GM12878 (cell line): ENCODE measurements around the gene CAMTA1.

Experiments
- CEBPB ChIP-seq, 2 experiments: fragments of 150-350 bp in 1 of 2; IDR thresholded peaks; 2 replicates each; pipeline ENCODE4 v1.6.1; 2012 to 2014; ENCODE audit warnings: low read depth in 2 of 2, low read length in 2 of 2, borderline replicate concordance in 1 of 2, inconsistent platforms in 1 of 2
- CREM ChIP-seq: IDR thresholded peaks from 2 replicates; pipeline ENCODE4 v1.6.1; 2014; ENCODE audit warnings: antibody characterized with exemption, low read depth
- CTCF ChIP-seq, 3 experiments: IDR thresholded peaks in 2 of 3; conservative IDR thresholded peaks in 1 of 3; 2 replicates each; pipeline ENCODE4 v1.5.1; 2011; ENCODE audit warnings: low read depth in 3 of 3, low read length in 3 of 3, mild to moderate bottlenecking in 3 of 3, control low read depth in 2 of 3, moderate library complexity in 2 of 3, inconsistent platforms in 1 of 3, mixed read lengths in 1 of 3; ENCODE audit not compliant: control insufficient read depth in 2 of 3, insufficient read depth in 1 of 3; ENCODE audit errors: extremely low read depth in 1 of 3
- EP300 ChIP-seq, 2 experiments: fragments of 150-350 bp in 1 of 2; IDR thresholded peaks; 2 replicates each; pipeline ENCODE4 v1.6.1; 2011 to 2012; ENCODE audit warnings: low read depth in 2 of 2, low read length in 2 of 2, borderline replicate concordance in 1 of 2, improper control_type of control experiment in 1 of 2, inconsistent platforms in 1 of 2; ENCODE audit not compliant: control insufficient read depth in 1 of 2
- ESRRA ChIP-seq: IDR thresholded peaks from 2 replicates; pipeline ENCODE4 v1.6.1; 2012; ENCODE audit warnings: mild to moderate bottlenecking, low read length, improper control_type of control experiment
- GATAD2B ChIP-seq: fragments of 450-650 bp; conservative IDR thresholded peaks from 2 replicates; pipeline ENCODE4 v1.6.1; 2017; ENCODE audit warnings: low read depth, mild to moderate bottlenecking, moderate library complexity
- HCFC1 ChIP-seq: fragments of 150-350 bp; IDR thresholded peaks from 2 replicates; pipeline ENCODE4 v1.6.1; 2014; ENCODE audit warnings: low read length
- MTA3 ChIP-seq: IDR thresholded peaks from 2 replicates; pipeline ENCODE4 v1.6.1; 2012; ENCODE audit warnings: low read length, inconsistent platforms, borderline replicate concordance
- POLR2A ChIP-seq: IDR thresholded peaks from 2 replicates; pipeline ENCODE4 v1.6.1; 2011; ENCODE audit warnings: low read depth, mild to moderate bottlenecking, low read length
- POU2F2 ChIP-seq: IDR thresholded peaks from 3 replicates; pipeline ENCODE4 v1.6.1; 2011; ENCODE audit warnings: low read depth, mild to moderate bottlenecking, low read length, borderline replicate concordance
- TAF1 ChIP-seq: IDR thresholded peaks from 2 replicates; pipeline ENCODE4 v1.6.1; 2011; ENCODE audit warnings: mild to moderate bottlenecking, low read depth, low read length, borderline replicate concordance
- ZBTB4 ChIP-seq: fragments of 450-650 bp; formaldehyde crosslinking; IDR thresholded peaks from 2 replicates; pipeline ENCODE4 v1.4.0; 2022; ENCODE audit warnings: mild to moderate bottlenecking, moderate library complexity
- ZNF217 ChIP-seq: fragments of 450-650 bp; IDR thresholded peaks from 2 replicates; pipeline ENCODE4 v1.6.1; 2017; ENCODE audit warnings: antibody characterized with exemption, mild to moderate bottlenecking

- no peak for TF ChIP-seq ZBTB4
- TF ChIP-seq CEBPB (IDR thresholded peaks at IDR 0.05; ENCODE audit: borderline replicate concordance in 1 of 2, low read depth in 2 of 2, low read length in 2 of 2): no peak
- TF ChIP-seq POLR2A: no peak
- no peak for TF ChIP-seq CTCF (IDR thresholded peaks at IDR 0.05 in 2 of 3, conservative IDR thresholded peaks at IDR 0.05 in 1 of 3; ENCODE audit: control insufficient read depth in 2 of 3, extremely low read depth in 1 of 3, insufficient read depth in 1 of 3, low read depth in 3 of 3, low read length in 3 of 3)
- TF ChIP-seq POU2F2: no peak
- no peak for TF ChIP-seq TAF1
- no peak for TF ChIP-seq GATAD2B
- TF ChIP-seq EP300 (IDR thresholded peaks at IDR 0.05; ENCODE audit: borderline replicate concordance in 1 of 2, control insufficient read depth in 1 of 2, low read depth in 2 of 2, low read length in 2 of 2): no peak
- no peak for TF ChIP-seq MTA3
- TF ChIP-seq CREM: no peak
- TF ChIP-seq HCFC1: no peak
- TF ChIP-seq ESRRA: no peak
- no peak for TF ChIP-seq ZNF217
Observed at GRCh38 chr1:7355646-7356045, 570.4 kb downstream of the CAMTA1 start.
